Sigmoid colon (tissue), 7 donors: ENCODE data around the gene MED29. TPM values are rescaled to one million over a fixed set of nuclear protein-coding genes. Genes with fewer than 3 reads are reported as not detected.

ENCODE experiments used
- DNase-seq: peaks from one replicate; pipeline ENCODE4 v3.0.0-alpha.2; 2019
- H3K27ac ChIP-seq, 4 donors: fragments of 200-600 bp; sonication (generic); one replicate each; pipeline ENCODE4 v1.5.1; 2016 to 2019; ENCODE audit warnings: mild to moderate bottlenecking in 1 of 4
- H3K27me3 ChIP-seq, 3 donors: fragments of 200-600 bp; sonication (generic); one replicate each; pipeline ENCODE4 v1.5.1; 2019; ENCODE audit warnings: mild to moderate bottlenecking in 1 of 3
- H3K36me3 ChIP-seq, 4 donors: fragments of 200-600 bp; sonication (generic); one replicate each; pipeline ENCODE4 v1.5.1; 2016 to 2019
- H3K4me1 ChIP-seq, 4 donors: fragments of 200-600 bp; sonication (generic); one replicate each; pipeline ENCODE4 v1.5.1; 2017 to 2019
- H3K4me3 ChIP-seq, 4 donors: fragments of 200-600 bp; sonication (generic); one replicate each; pipeline ENCODE4 v1.5.1; 2017 to 2019; ENCODE audit warnings: mild to moderate bottlenecking in 2 of 4, moderate library complexity in 1 of 4
- H3K9me3 ChIP-seq, 4 donors: fragments of 200-600 bp in 3 of 4; sonication (generic) in 3 of 4; one replicate each; pipeline versions ENCODE4 v1.5.1 to v1.6.1; 2013 to 2019
- CTCF ChIP-seq, 4 experiments: fragments of 450-650 bp in 3 of 4; fragments of 200-600 bp in 1 of 4; IDR thresholded peaks; one replicate each; pipeline ENCODE4 v1.5.1; 2016 to 2019; ENCODE audit warnings: antibody characterized with exemption in 4 of 4, mild to moderate bottlenecking in 3 of 4, moderate library complexity in 2 of 4
- EP300 ChIP-seq, 4 donors: sonication (generic); formaldehyde crosslinking; IDR thresholded peaks; one replicate each; pipeline ENCODE4 v1.6.1; 2017; ENCODE audit warnings: antibody characterized with exemption in 4 of 4
- POLR2A ChIP-seq, 2 donors: fragments of 450-650 bp; IDR thresholded peaks; one replicate each; pipeline ENCODE4 v1.6.1; 2016; ENCODE audit warnings: antibody characterized with exemption in 2 of 2, mild to moderate bottlenecking in 2 of 2, moderate library complexity in 2 of 2
- POLR2AphosphoS5 ChIP-seq, 4 donors: sonication (generic); formaldehyde crosslinking; IDR thresholded peaks; one replicate each; pipeline ENCODE4 v1.6.1; 2017; ENCODE audit warnings: antibody characterized with exemption in 4 of 4
- WGBS, 2 donors: extraction: QIAGEN DNeasy Blood & Tissue Kit; methylation state at CpG; one replicate each; pipeline ENCODE4 v1.1.7; 2013; 5-methylcytosine and 5-hydroxymethylcytosine counted together
- intact Hi-C: fragments of 100-400 bp; cut with DNase I; formaldehyde crosslinking; loops from one replicate; pipeline ENCODE4 v1.15.1; 2023
- polyA plus RNA-seq, 3 donors: library from polyadenylated mRNA; stranded (reverse); fragments of 200-250 nt; gene quantifications; one replicate each; pipeline ENCODE4 v1.2.3, GENCODE V29; 2013
- total RNA-seq, 4 donors: library from RNA; depleted of rRNA; stranded (reverse); fragments of >200 nt; gene quantifications; one replicate each; pipeline ENCODE4 v1.1.0, GENCODE V29; 2016
- donor health status: healthy with polysubstance abuse.
- donor health status: Bipolar disorder and iron deficiency.
- donor health status: healthy.

Gene MED29
- total and polyA plus RNA-seq, 7 donors: 22.8 to 44.6 (median 31.0) TPM

- 95 to 96% methylated on average over 17 of the region's 17 CpGs for WGBS, 2 donors
- Histone ChIP-seq H3K27me3 (no peaks in the 10 kb centered on the region), H3K9me3 (no peaks in the 10 kb centered on the region), H3K4me1 (no peaks in the 10 kb centered on the region), H3K4me3 (no peak overlapping the region), H3K36me3 (peaks cover 69 to 100% (median 74%) of the 10 kb centered on the region in 4 donors), H3K27ac (peak overlapping the region; percentile 4 to 57 (median 20))
- DNase-seq: no peak
- intact Hi-C loops: no loop called here
- no peak for TF ChIP-seq POLR2A (IDR thresholded peaks at IDR 0.05)
- TF ChIP-seq EP300 (IDR thresholded peaks at IDR 0.05): no peak
- no peak for TF ChIP-seq POLR2AphosphoS5 (IDR thresholded peaks at IDR 0.05)
- no peak for TF ChIP-seq CTCF (IDR thresholded peaks at IDR 0.05)
These were observed 10.4 kb upstream of the MED29 start for GRCh38 chr19:39380521-39381502.

GRCh38 chr19:39381910-39382611, 9.1 kb upstream of the MED29 start:
- no peak for TF ChIP-seq POLR2A (IDR thresholded peaks at IDR 0.05)
- no peak for TF ChIP-seq CTCF (IDR thresholded peaks at IDR 0.05)
- no peak for TF ChIP-seq EP300 (IDR thresholded peaks at IDR 0.05)
- TF ChIP-seq POLR2AphosphoS5 (IDR thresholded peaks at IDR 0.05): no peak
- 77 to 86% methylated on average over 10 of the region's 10 CpGs for WGBS, 2 donors
- DNase-seq: no peak
- Histone ChIP-seq H3K4me3 (no peak overlapping the region), H3K9me3 (no peaks in the 10 kb centered on the region), H3K27me3 (no peaks in the 10 kb centered on the region), H3K36me3 (peaks cover 65 to 100% (median 69%) of the 10 kb centered on the region in 4 donors), H3K27ac (no peak overlapping the region), H3K4me1 (no peaks in the 10 kb centered on the region)
- intact Hi-C loops: no loop called here

GRCh38 chr19:39382991-39383828, 8.0 kb upstream of the MED29 start:
- H3K4me1 ChIP-seq: no peaks in the 10 kb centered on the region
- intact Hi-C loops: no loop called here
- H3K27me3 ChIP-seq: no peaks in the 10 kb centered on the region
- no peak overlapping the region for H3K27ac ChIP-seq
- H3K4me3 ChIP-seq: no peak overlapping the region
- DNase-seq: no peak
- no peaks in the 10 kb centered on the region for H3K9me3 ChIP-seq
- H3K36me3 ChIP-seq: peaks cover 58 to 100% (median 69%) of the 10 kb centered on the region in 4 donors
- WGBS, 2 donors: 93% methylated on average over 18 of the region's 18 CpGs
- TF ChIP-seq CTCF (IDR thresholded peaks at IDR 0.05) (no peak), EP300 (IDR thresholded peaks at IDR 0.05) (no peak), POLR2A (IDR thresholded peaks at IDR 0.05) (no peak), POLR2AphosphoS5 (IDR thresholded peaks at IDR 0.05) (no peak)

GRCh38 chr19:39384839-39385568, 6.2 kb upstream of the MED29 start:
- H3K27me3 ChIP-seq: no peaks in the 10 kb centered on the region
- H3K36me3 ChIP-seq: peaks cover 51 to 98% (median 62%) of the 10 kb centered on the region in 4 donors

More at GRCh38 chr19:39384839-39385568, 6.2 kb upstream of the MED29 start:
- Histone ChIP-seq H3K4me1 (peaks cover 0 to 9% (median 8%) of the 10 kb centered on the region in 4 donors), H3K9me3 (no peaks in the 10 kb centered on the region), H3K4me3 (no peak overlapping the region), H3K27ac (no peak overlapping the region)
- DNase-seq: no peak
- intact Hi-C loops: no loop called here
- 68 to 75% methylated on average over 9 of the region's 9 CpGs for WGBS, 2 donors
- TF ChIP-seq EP300 (IDR thresholded peaks at IDR 0.05): no peak
- TF ChIP-seq CTCF (IDR thresholded peaks at IDR 0.05): no peak
- TF ChIP-seq POLR2AphosphoS5 (IDR thresholded peaks at IDR 0.05): no peak
- TF ChIP-seq POLR2A (IDR thresholded peaks at IDR 0.05): no peak
